GM23338 (cell line): Measurements from ENCODE around the gene GRAMD2B. TPM values are rescaled to one million over a fixed set of nuclear protein-coding genes. Genes with fewer than 3 reads are reported as not detected.

ENCODE experiments used
- ATAC-seq: fragments of 200-7000 bp; cut with Tn5 transposase; 3 replicates; pipeline ENCODE4 v1.9.1; 2020
- DNase-seq: peaks from one replicate; pipeline ENCODE4 v3.0.0-alpha.2; 2015; ENCODE audit warnings: low spot score
- H2AFZ ChIP-seq: fragments of 200-600 bp; sonication (generic); 2 replicates; pipeline ENCODE4 v1.8.0; 2016; ENCODE audit warnings: antibody characterized with exemption, mild to moderate bottlenecking, moderate library complexity
- H3F3A ChIP-seq: fragments of 200-600 bp; sonication (generic); replicated peaks from 2 replicates; pipeline ENCODE4 v1.8.0; 2017; ENCODE audit warnings: antibody characterized with exemption, mixed run types, low read depth
- H3K27ac ChIP-seq: fragments of 200-600 bp; sonication (generic); 2 replicates; pipeline ENCODE4 v1.6.1; 2016; ENCODE audit warnings: low read depth
- H3K27me3 ChIP-seq: fragments of 200-600 bp; sonication (generic); 2 replicates; pipeline ENCODE4 v1.8.0; 2016; ENCODE audit warnings: mild to moderate bottlenecking, mixed run types, moderate library complexity; ENCODE audit not compliant: insufficient read depth
- H3K36me3 ChIP-seq: fragments of 200-600 bp; sonication (generic); 2 replicates; pipeline ENCODE4 v1.8.0; 2016; ENCODE audit warnings: mild to moderate bottlenecking; ENCODE audit not compliant: insufficient read depth
- H3K4me1 ChIP-seq: fragments of 200-600 bp; sonication (generic); 2 replicates; pipeline ENCODE4 v1.8.0; 2016; ENCODE audit warnings: mild to moderate bottlenecking, moderate library complexity; ENCODE audit not compliant: insufficient read depth
- H3K4me2 ChIP-seq: fragments of 200-600 bp; sonication (generic); 2 replicates; pipeline ENCODE4 v1.7.1; 2017; ENCODE audit warnings: mixed run types
- H3K4me3 ChIP-seq: fragments of 200-600 bp; sonication (generic); 2 replicates; pipeline ENCODE4 v1.6.1; 2016; ENCODE audit warnings: mixed run types
- H3K79me2 ChIP-seq: fragments of 200-600 bp; sonication (generic); replicated peaks from 2 replicates; pipeline ENCODE4 v1.8.0; 2017; ENCODE audit warnings: mild to moderate bottlenecking; ENCODE audit not compliant: insufficient read depth
- H3K9me2 ChIP-seq: fragments of 200-600 bp; sonication (generic); 2 replicates; pipeline ENCODE4 v1.8.0; 2017; ENCODE audit not compliant: insufficient read depth
- H4K20me1 ChIP-seq: fragments of 200-600 bp; sonication (generic); replicated peaks from 2 replicates; pipeline ENCODE4 v1.8.0; 2017; ENCODE audit warnings: mild to moderate bottlenecking; ENCODE audit not compliant: insufficient read depth
- H3K27ac Mint-ChIP-seq: 2 replicates; pipeline ENCODE4 v1.8.0; 2020; ENCODE audit warnings: inconsistent platforms, mild to moderate bottlenecking, moderate library complexity, mixed read lengths
- H3K27me3 Mint-ChIP-seq: 3 replicates; pipeline ENCODE4 v1.8.0; 2022; ENCODE audit warnings: low read depth, mild to moderate bottlenecking, moderate library complexity, mixed read lengths, inconsistent platforms; ENCODE audit not compliant: insufficient read depth, poor library complexity
- H3K36me3 Mint-ChIP-seq: 3 replicates; pipeline ENCODE4 v1.8.0; 2021; ENCODE audit warnings: low read depth, mild to moderate bottlenecking, inconsistent platforms, moderate library complexity, mixed read lengths
- H3K4me1 Mint-ChIP-seq: 3 replicates; pipeline ENCODE4 v1.8.0; 2020; ENCODE audit warnings: mild to moderate bottlenecking, inconsistent platforms, mixed read lengths
- H3K4me3 Mint-ChIP-seq: 3 replicates; pipeline ENCODE4 v1.8.0; 2021; ENCODE audit warnings: moderate library complexity, mild to moderate bottlenecking, inconsistent platforms, mixed read lengths
- H3K9me3 Mint-ChIP-seq: 3 replicates; pipeline ENCODE4 v1.8.0; 2020; ENCODE audit warnings: moderate library complexity, mild to moderate bottlenecking, inconsistent platforms, mixed read lengths
- CREB1 ChIP-seq: fragments of 250-450 bp; sonication (Bioruptor Pico); IDR thresholded peaks from 2 replicates; pipeline ENCODE4 v1.5.0; 2020; ENCODE audit warnings: low read depth, mild to moderate bottlenecking, moderate library complexity
- EZH2 ChIP-seq: fragments of 200-600 bp; sonication (generic); IDR thresholded peaks from one replicate; pipeline ENCODE4 v1.8.0; 2017; ENCODE audit warnings: antibody characterized with exemption, mild to moderate bottlenecking, low read depth; ENCODE audit not compliant: unreplicated experiment
- EZH2phosphoT487 ChIP-seq: fragments of 200-600 bp; sonication (generic); IDR thresholded peaks from one replicate; pipeline ENCODE4 v1.8.1; 2018; ENCODE audit warnings: antibody characterized with exemption; ENCODE audit not compliant: unreplicated experiment
- JUNB ChIP-seq: IDR thresholded peaks from one replicate; pipeline ENCODE4 v1.6.1; 2016; ENCODE audit warnings: antibody characterized with exemption; ENCODE audit not compliant: unreplicated experiment
- NANOG ChIP-seq: IDR thresholded peaks from 2 replicates; pipeline ENCODE4 v1.6.1; 2016; ENCODE audit warnings: antibody characterized with exemption, borderline replicate concordance
- STAT1 ChIP-seq: IDR thresholded peaks from one replicate; pipeline ENCODE4 v1.6.1; 2016; ENCODE audit warnings: antibody characterized with exemption; ENCODE audit not compliant: unreplicated experiment
- ZNF114 ChIP-seq: fragments of 250-450 bp; sonication (Bioruptor Pico); IDR thresholded peaks from 2 replicates; pipeline ENCODE4 v1.5.0; 2020; ENCODE audit warnings: mild to moderate bottlenecking, moderate library complexity
- ZNF331 ChIP-seq: fragments of 250-450 bp; sonication (Bioruptor Pico); IDR thresholded peaks from 2 replicates; pipeline ENCODE4 v1.5.0; 2020; ENCODE audit warnings: low read depth, mild to moderate bottlenecking, moderate library complexity
- polyA plus RNA-seq: library from polyadenylated mRNA; unstranded; fragments of >200 nt; fragmentation: Nextera tagmentation; extraction: Ambion mirVana; gene quantifications from 2 replicates; pipeline ENCODE4 v1.2.1, GENCODE V29; 2016
- total RNA-seq: library from RNA; depleted of rRNA; stranded (reverse); fragments of >200 nt; shearing (Covaris generic); gene quantifications from 2 replicates; pipeline ENCODE4 v1.2.3, GENCODE V29; 2014
- TF ChIP-seq, protein P1 (sequence below), 2 experiments: fragments of 200-600 bp in 1 of 2; sonication (generic) in 1 of 2; conservative IDR thresholded peaks; 2 replicates each; pipeline versions ENCODE4 v1.5.1 to v1.6.1; 2016 to 2017; ENCODE audit warnings: antibody characterized with exemption in 2 of 2, low read depth in 2 of 2, mild to moderate bottlenecking in 2 of 2, moderate library complexity in 1 of 2
- TF ChIP-seq, protein P2 (sequence below): IDR thresholded peaks from one replicate; pipeline ENCODE4 v1.6.1; 2018; ENCODE audit warnings: antibody characterized with exemption; ENCODE audit not compliant: unreplicated experiment
- TF ChIP-seq, protein P3 (sequence below): fragments of 250-450 bp; sonication (Bioruptor Pico); IDR thresholded peaks from 2 replicates; pipeline ENCODE4 v1.5.0; 2020; ENCODE audit warnings: mild to moderate bottlenecking, moderate library complexity

Gene GRAMD2B
- total and polyA plus RNA-seq, 2 experiments from 2014 or later = 9.7 to 16.9 TPM

DNA sequence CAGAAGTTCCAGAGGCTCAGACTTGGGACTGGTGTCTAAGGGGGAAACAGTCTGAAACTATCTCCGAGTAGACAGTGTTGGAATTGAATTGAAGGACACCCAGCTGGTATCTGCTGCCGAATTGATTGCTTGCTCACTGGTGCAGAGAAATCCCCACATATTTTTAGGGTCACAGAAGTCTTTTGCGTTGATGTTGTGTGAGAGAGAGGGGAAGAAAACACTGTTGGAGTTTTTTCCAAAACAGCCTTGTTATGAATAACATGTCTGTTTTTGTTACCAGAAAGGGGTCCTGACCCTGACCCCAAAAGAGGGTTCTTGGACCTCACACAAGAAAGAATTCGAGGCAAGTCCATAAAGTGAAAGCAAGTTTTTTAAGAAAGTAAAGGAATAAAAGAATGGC lies 90.5 kb downstream of the GRAMD2B start (continued):
- TF ChIP-seq, protein P1, sequence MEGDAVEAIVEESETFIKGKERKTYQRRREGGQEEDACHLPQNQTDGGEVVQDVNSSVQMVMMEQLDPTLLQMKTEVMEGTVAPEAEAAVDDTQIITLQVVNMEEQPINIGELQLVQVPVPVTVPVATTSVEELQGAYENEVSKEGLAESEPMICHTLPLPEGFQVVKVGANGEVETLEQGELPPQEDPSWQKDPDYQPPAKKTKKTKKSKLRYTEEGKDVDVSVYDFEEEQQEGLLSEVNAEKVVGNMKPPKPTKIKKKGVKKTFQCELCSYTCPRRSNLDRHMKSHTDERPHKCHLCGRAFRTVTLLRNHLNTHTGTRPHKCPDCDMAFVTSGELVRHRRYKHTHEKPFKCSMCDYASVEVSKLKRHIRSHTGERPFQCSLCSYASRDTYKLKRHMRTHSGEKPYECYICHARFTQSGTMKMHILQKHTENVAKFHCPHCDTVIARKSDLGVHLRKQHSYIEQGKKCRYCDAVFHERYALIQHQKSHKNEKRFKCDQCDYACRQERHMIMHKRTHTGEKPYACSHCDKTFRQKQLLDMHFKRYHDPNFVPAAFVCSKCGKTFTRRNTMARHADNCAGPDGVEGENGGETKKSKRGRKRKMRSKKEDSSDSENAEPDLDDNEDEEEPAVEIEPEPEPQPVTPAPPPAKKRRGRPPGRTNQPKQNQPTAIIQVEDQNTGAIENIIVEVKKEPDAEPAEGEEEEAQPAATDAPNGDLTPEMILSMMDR (conservative IDR thresholded peaks at IDR 0.05; ENCODE audit: low read depth in 2 of 2) = no peak
- TF ChIP-seq CREB1 (no peak), NANOG (no peak)
- TF ChIP-seq, protein P2, sequence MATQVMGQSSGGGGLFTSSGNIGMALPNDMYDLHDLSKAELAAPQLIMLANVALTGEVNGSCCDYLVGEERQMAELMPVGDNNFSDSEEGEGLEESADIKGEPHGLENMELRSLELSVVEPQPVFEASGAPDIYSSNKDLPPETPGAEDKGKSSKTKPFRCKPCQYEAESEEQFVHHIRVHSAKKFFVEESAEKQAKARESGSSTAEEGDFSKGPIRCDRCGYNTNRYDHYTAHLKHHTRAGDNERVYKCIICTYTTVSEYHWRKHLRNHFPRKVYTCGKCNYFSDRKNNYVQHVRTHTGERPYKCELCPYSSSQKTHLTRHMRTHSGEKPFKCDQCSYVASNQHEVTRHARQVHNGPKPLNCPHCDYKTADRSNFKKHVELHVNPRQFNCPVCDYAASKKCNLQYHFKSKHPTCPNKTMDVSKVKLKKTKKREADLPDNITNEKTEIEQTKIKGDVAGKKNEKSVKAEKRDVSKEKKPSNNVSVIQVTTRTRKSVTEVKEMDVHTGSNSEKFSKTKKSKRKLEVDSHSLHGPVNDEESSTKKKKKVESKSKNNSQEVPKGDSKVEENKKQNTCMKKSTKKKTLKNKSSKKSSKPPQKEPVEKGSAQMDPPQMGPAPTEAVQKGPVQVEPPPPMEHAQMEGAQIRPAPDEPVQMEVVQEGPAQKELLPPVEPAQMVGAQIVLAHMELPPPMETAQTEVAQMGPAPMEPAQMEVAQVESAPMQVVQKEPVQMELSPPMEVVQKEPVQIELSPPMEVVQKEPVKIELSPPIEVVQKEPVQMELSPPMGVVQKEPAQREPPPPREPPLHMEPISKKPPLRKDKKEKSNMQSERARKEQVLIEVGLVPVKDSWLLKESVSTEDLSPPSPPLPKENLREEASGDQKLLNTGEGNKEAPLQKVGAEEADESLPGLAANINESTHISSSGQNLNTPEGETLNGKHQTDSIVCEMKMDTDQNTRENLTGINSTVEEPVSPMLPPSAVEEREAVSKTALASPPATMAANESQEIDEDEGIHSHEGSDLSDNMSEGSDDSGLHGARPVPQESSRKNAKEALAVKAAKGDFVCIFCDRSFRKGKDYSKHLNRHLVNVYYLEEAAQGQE = no peak

DNA sequence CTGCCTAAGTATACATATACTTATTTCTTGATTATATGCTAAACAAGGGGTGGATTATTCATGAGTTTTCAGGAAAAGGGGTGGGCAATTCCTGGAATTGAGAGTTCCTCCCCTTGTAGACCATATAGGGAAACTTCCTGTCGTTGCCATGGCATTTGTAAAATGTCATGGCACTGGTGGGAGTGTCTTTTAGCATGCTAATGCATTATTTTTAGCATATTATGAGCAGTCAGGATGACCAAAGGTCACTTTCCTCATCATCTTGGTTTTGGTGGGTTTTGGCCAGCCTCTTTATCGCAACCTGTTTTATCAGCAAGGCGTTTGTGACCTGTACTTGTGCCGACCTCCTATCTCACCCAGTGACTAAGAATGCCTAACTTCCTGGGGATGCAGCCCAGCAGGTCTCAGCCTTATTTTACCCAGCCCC lies 90.9 kb downstream of the GRAMD2B start:
- H3F3A ChIP-seq = no peaks in the 10 kb centered on the region
- H3K4me2 ChIP-seq = no peak overlapping the region
- H3K36me3 ChIP-seq = no peaks in the 10 kb centered on the region
- no peak overlapping the region for H3K27ac ChIP-seq
- no peaks in the 10 kb centered on the region for H3K4me1 ChIP-seq
- Mint-ChIP-seq H3K4me1 (peaks cover 8% of the 10 kb centered on the region; the same call in 2 of the 3 replicates), H3K27me3 (peaks cover 2% of the 10 kb centered on the region), H3K27ac (no peak overlapping the region), H3K9me3 (peaks cover 4% of the 10 kb centered on the region; the same call in 1 of the 3 replicates), H3K4me3 (no peak overlapping the region), H3K36me3 (no peaks in the 10 kb centered on the region)
- no peaks in the 10 kb centered on the region for H4K20me1 ChIP-seq
- H3K9me2 ChIP-seq = peaks cover 19% of the 10 kb centered on the region
- H3K27me3 ChIP-seq = no peaks in the 10 kb centered on the region
- DNase-seq (no peak), ATAC-seq (no peak)
- H3K79me2 ChIP-seq = no peaks in the 10 kb centered on the region
- no peak overlapping the region for H3K4me3 ChIP-seq
- H2AFZ ChIP-seq = no peak overlapping the region; the same call in 1 of the 2 replicates
- TF ChIP-seq, protein P2 = no peak
- TF ChIP-seq EZH2phosphoT487 = no peak
- no peak for TF ChIP-seq EZH2
- TF ChIP-seq JUNB = no peak
- TF ChIP-seq, protein P3, sequence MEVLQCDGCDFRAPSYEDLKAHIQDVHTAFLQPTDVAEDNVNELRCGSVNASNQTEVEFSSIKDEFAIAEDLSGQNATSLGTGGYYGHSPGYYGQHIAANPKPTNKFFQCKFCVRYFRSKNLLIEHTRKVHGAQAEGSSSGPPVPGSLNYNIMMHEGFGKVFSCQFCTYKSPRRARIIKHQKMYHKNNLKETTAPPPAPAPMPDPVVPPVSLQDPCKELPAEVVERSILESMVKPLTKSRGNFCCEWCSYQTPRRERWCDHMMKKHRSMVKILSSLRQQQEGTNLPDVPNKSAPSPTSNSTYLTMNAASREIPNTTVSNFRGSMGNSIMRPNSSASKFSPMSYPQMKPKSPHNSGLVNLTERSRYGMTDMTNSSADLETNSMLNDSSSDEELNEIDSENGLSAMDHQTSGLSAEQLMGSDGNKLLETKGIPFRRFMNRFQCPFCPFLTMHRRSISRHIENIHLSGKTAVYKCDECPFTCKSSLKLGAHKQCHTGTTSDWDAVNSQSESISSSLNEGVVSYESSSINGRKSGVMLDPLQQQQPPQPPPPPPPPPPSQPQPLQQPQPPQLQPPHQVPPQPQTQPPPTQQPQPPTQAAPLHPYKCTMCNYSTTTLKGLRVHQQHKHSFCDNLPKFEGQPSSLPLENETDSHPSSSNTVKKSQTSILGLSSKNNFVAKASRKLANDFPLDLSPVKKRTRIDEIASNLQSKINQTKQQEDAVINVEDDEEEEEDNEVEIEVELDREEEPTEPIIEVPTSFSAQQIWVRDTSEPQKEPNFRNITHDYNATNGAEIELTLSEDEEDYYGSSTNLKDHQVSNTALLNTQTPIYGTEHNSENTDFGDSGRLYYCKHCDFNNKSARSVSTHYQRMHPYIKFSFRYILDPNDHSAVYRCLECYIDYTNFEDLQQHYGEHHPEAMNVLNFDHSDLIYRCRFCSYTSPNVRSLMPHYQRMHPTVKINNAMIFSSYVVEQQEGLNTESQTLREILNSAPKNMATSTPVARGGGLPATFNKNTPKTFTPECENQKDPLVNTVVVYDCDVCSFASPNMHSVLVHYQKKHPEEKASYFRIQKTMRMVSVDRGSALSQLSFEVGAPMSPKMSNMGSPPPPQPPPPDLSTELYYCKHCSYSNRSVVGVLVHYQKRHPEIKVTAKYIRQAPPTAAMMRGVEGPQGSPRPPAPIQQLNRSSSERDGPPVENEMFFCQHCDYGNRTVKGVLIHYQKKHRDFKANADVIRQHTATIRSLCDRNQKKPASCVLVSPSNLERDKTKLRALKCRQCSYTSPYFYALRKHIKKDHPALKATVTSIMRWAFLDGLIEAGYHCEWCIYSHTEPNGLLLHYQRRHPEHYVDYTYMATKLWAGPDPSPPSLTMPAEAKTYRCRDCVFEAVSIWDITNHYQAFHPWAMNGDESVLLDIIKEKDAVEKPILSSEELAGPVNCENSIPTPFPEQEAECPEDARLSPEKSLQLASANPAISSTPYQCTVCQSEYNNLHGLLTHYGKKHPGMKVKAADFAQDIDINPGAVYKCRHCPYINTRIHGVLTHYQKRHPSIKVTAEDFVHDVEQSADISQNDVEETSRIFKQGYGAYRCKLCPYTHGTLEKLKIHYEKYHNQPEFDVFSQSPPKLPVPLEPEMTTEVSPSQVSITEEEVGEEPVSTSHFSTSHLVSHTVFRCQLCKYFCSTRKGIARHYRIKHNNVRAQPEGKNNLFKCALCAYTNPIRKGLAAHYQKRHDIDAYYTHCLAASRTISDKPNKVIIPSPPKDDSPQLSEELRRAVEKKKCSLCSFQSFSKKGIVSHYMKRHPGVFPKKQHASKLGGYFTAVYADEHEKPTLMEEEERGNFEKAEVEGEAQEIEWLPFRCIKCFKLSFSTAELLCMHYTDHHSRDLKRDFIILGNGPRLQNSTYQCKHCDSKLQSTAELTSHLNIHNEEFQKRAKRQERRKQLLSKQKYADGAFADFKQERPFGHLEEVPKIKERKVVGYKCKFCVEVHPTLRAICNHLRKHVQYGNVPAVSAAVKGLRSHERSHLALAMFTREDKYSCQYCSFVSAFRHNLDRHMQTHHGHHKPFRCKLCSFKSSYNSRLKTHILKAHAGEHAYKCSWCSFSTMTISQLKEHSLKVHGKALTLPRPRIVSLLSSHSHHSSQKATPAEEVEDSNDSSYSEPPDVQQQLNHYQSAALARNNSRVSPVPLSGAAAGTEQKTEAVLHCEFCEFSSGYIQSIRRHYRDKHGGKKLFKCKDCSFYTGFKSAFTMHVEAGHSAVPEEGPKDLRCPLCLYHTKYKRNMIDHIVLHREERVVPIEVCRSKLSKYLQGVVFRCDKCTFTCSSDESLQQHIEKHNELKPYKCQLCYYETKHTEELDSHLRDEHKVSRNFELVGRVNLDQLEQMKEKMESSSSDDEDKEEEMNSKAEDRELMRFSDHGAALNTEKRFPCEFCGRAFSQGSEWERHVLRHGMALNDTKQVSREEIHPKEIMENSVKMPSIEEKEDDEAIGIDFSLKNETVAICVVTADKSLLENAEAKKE (CRISPR knock-in tag) = no peak
- no peak for TF ChIP-seq ZNF114 (CRISPR knock-in tag)
- no peak for TF ChIP-seq STAT1
- TF ChIP-seq ZNF331 (CRISPR knock-in tag) = no peak
